DMS 273 treated with DMSO at 0.1 percent for 48 hours (cell line): Measurements from ENCODE around the gene PDE4C.

Source experiments
- DNase-seq: peaks from one replicate; lab custom pipeline; 2025; lab: John Stamatoyannopoulos, UW

The PDE4C gene

GRCh38 chr19:18225702-18226468 is at the start of gene PDE4C:
PDE4C (minus strand) TSS chr19:18226438; CDS start chr19:18226415, 23 bp downstream.
- DNase-seq, result peak; percentile 46

GRCh38 chr19:18274781-18275356 is 48.6 kb upstream of the PDE4C start:
- DNase-seq, result no peak

- DNase-seq, result no peak
Observed at GRCh38 chr19:18274219-18274780, 48.1 kb upstream of the PDE4C start, which contains the start of gene IQCN. IQCN (minus strand) TSS chr19:18274452; CDS start chr19:18269478, 4,974 bp downstream.

DNA sequence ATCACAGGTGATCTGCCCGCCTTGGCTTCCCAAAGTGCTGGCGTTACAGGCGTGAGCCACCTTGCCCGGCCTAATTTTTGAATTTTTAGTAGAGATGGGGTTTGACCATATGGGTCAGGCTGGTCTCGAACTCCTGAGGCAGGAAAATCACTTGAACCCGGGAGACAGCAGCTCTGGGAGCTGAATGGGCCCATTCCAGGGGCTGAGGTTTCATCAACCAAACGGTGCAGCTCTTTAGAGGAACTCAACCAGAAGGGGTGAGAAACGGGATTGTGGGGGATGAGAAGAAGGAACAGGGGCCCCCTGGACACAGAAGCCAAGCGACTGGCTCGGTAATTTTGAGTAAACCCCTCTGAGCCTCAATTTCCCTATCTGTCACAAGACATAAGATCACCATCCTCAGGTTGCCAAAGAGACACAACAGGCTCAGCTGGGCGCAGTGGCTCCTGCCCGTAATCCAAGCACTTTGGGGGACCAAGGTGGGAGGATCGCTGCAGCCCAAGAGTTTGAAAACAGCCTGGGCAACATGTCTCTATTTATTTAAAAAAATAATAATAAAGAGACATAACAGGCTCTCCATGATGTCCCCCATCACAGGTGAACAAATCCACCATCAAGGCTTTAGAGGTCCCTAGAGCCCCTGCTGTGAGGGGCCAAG is 47.5 kb upstream of the PDE4C start:
- no peak for DNase-seq

DNA sequence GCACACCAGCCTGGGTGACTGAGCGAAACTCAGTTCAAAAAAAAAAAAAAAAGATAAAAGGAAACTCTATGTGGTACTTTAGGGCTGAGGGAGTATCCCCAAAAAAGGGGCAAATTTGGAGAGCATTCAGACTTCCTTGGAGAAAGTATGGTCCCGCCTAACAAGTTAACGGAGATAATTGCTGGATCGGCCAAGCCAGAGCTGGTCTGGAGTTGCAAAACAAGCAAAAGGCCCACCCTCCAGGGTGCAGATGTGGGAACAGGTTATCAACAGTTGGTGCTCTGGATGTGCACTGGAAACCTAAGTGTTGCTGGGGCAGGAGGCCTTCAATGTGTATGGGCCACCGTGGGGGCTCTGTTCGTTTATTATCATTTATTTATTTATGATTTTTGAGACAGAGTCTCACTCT is 45.2 kb upstream of the PDE4C start:
- DNase-seq, result no peak

GRCh38 chr19:18270326-18270725 is 44.1 kb upstream of the PDE4C start:
- DNase-seq, result no peak

- no peak for DNase-seq
Observed at GRCh38 chr19:18269070-18269723, 43.0 kb upstream of the PDE4C start.

DNA sequence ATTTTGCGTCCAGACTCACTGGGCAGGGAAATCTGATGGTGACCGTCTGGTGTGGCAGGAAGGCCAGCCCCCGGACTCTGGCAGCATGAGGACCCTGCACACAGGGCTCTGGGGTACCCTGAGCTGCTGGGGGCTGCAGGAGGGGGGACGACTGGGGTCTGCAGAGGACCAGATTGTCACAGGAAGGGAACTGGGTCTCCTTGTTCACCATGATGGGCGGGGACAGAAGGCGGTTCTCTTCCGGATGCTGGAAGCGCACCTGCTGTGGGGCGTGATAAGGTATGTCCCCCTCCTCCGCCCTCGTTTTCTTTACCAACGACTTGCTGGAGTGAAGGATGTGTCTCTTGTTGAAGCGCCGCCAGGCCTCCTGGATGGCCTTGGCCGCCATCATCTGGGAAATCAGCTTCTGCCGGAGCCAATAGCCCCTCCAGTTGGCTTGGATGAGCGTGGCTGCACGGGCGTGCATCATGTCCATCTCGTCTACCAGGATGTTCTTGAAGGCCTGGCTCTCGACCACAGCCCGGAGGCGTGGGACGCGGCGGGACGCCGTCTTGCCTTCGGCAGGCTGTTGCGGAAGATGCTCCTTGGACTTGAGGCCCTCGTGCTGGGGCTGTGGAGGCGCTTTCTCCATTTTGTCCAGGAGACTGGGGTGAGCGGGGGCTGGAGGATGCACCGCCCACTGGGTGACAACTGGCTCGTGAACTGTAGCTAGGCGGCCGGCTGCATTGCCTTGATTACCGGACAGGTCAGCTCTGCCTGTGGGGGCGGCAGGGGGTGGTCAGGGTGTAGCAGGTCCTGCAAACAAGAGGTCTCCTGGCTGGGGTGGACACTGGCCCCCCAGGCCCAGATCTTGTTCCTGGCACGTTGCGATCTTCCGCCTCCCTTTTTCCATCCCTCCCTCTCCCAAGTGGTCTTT is 40.8 kb upstream of the PDE4C start:
- DNase-seq, result no peak

GRCh38 chr19:18265582-18265981 is 39.3 kb upstream of the PDE4C start:
- no peak for DNase-seq

DNA sequence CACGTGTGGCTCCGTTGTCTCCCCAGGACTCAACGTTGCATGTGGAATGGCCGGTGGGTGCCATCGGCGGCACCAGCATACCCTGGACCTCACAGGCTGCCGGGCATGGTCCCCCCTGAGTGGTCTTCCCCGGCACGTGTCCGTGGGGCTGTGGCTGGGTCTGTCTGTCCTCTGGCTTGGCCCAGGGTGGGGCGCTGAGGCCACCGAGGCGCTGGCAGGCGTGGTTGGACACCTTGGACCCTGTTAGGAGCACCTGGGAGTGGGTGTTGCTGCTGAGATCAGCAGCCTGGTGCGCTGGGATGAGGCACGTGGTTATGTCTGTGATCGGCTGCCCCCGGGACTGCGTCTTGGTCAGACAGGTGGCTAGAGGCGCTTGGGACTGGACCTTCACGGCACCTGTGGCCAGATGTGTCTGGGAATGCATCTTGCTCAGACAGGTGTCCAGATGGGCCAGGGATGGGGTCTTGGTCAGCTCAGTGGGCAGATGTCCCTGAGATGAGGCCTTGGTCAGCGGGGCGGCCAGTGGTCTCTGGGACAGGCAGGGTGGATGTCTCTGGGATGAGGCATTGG is 38.8 kb upstream of the PDE4C start:
- no peak for DNase-seq

- DNase-seq, result no peak
Observed at GRCh38 chr19:18264137-18264854, 38.1 kb upstream of the PDE4C start.

DNA sequence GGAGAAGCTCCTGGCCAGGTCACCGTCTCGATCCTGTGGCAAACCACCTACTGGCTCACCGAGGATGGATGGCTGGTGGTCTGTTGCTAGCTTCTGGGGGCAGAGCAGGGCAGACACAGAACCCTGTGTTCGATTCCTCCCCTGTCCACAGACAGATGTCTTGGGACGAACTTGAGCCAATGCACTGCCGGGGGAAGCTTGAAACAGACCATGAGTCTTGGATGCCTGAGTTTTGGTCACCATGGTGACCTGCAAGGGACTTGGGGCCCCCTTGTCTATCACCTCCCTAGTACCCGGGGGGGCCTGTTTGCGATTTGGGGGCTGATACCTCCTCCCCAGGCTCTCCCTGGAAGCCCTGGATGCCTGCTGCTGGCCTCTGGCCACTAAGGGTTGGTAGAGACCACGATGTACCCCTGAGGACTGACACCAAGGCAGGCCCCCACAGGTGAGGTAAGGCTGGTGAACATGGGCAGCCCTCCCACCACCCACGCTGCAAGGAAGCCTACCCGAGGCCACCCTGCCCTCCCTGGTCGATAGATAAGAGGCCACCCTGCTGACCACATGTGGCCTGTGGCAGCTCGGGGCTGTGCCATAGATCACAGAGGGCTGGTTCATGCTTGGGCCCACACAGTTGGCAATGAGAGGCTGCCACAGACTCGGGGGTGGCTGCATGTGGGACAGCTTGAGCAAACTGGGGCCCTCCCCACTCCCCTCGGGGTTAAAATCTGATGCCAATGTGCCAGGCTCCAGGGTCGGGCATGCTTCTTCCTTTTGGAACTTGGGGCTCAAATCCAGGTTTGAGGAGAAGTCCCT is 37.3 kb upstream of the PDE4C start:
- DNase-seq, result no peak

DNA sequence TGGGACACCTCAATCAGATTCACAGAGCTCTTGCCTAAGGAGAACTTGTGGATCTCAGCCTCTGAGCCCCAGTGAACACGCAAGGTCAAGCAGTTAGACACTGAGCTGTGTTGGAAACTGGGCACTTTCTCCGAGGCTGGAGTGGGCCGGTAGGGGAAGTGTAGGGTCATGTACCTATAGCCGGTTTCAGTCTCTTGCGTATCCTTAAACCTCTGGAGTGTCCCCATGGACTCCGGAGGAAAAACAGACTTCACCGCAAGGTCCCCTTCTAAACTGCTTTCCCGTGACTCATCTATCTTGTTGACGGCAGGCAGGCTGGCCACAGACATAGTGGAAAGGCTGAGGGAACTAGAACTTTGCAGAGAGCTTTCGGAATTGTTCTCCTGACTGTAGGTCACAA is 36.7 kb upstream of the PDE4C start:
- DNase-seq, result no peak

- no peak for DNase-seq
Observed at GRCh38 chr19:18262144-18262543, 35.9 kb upstream of the PDE4C start.

DNA sequence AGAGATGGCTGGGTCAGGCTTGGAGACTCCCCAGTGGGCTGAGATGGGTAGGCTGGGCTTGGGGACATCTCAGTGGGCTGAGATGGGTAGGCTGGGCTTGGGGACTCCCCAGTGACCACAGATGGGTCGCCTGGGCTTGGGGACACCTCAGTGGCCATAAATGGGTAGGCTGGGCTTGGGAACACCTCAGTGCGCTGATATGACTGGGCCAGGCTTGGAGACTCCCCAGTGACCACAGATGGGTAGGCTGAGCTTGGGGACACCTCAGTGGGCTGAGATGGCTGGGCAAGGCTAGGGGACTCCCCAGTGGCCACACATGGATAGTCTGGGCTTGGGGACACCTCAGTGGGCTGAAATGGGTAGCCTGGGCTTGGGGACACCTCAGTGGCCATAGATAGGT is 35.2 kb upstream of the PDE4C start:
- no peak for DNase-seq

DNA sequence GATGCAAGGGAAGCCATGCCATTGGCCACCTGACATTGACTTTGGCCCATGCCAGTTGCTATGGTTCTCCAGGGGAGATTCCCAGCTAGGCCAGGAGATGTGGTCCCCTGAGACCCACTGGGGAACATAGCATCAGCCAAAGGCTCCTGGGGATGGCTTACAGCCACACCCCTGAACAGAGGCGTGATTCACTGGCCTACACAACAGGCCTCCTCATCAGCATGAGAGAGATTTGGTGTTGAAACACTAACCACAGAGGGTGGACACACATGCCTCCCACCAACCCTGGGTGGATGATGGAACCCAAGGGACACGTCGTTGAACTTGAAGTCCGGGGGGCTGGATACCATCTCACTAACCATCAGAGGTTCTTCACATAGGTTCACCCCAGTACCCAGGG is 33.7 kb upstream of the PDE4C start:
- no peak for DNase-seq

DNA sequence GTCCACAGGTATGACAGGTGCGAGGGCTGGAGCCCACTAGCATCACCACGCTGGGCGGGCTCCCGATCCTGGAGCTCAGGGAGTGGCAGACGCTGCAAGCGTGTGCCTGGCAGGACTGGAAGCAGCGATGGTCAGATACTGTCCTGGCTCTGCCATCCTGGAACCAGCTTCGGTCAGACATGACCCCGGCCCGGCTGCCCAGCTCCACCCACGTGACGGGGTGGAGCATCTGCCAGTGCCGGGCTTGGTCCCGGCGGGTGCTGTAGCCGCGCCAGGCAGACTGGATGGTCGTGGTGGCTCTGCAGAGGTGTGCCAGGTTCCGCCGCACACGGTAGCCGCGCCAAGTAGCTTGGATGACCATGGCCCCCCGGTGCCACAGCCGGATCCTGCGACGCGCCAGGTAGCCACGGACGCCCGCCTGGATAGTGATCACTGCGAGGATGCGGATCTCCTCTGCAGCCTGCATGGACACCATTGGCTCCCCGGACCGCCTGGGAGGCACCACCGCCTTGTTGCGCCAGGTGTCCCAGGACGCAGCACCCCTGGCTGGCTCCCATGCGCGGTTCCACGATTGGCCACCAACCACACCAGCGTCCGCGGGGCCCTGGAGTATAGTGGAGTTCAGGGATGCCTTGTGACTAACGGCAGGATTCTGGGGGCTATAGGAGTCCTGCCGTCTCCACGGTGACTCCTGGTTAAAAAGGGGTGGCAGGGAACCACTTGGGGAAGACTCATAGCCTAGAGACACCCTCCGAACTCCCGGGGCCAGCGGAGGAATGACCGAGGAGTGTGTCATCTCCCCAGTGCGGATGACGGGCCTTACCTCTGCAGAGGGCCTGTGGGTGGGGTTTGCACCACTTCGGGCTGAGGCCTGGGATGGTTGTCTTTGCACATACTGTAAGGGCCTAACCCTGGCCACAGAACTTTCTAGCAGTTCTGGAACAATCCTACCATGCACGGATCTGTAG is 31.5 kb upstream of the PDE4C start:
- DNase-seq, result no peak
